ENCODE measurements around the gene ANKHD1. TPM values are rescaled to one million over a fixed set of nuclear protein-coding genes. Genes with fewer than 3 reads are reported as not detected.

Gene ANKHD1
- total and polyA plus RNA-seq, 9 donors: 48.3 to 141 (median 110) TPM

DNA sequence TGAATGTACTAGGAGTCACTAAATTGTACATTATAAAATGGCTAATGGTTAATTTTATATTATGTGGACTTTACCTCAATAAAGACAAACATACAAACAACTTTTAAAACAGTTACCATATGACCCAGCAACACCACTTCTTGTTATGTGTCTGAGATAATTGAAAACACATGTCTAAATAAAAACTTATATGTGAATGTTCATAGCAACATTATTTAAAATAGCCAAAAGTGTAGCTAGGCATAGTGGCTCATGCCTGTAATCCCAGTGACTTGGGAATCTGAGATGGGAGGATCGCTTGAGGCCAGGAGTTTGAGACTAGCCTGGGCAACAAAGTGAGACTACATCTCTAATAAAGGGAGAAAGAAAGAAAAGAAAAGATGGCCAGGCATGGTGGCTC lies 185.9 kb downstream of the ANKHD1 start:
- no peak for DNase-seq
- Histone ChIP-seq H3K27ac (no peak overlapping the region), H3K4me3 (no peak overlapping the region), H3K27me3 (no peaks in the 10 kb centered on the region), H3K4me1 (ENCODE audit: insufficient read depth) (peaks cover 3% of the 10 kb centered on the region), H3K36me3 (no peaks in the 10 kb centered on the region), H3K9me3 (no peaks in the 10 kb centered on the region)
- WGBS, 3 donors: 89 to 96% (median 94%) methylated on average over 1 of the region's 1 CpG
- intact Hi-C loops (cut with DNase I): no loop called here
- TF ChIP-seq, protein P1, sequence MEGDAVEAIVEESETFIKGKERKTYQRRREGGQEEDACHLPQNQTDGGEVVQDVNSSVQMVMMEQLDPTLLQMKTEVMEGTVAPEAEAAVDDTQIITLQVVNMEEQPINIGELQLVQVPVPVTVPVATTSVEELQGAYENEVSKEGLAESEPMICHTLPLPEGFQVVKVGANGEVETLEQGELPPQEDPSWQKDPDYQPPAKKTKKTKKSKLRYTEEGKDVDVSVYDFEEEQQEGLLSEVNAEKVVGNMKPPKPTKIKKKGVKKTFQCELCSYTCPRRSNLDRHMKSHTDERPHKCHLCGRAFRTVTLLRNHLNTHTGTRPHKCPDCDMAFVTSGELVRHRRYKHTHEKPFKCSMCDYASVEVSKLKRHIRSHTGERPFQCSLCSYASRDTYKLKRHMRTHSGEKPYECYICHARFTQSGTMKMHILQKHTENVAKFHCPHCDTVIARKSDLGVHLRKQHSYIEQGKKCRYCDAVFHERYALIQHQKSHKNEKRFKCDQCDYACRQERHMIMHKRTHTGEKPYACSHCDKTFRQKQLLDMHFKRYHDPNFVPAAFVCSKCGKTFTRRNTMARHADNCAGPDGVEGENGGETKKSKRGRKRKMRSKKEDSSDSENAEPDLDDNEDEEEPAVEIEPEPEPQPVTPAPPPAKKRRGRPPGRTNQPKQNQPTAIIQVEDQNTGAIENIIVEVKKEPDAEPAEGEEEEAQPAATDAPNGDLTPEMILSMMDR (IDR thresholded peaks at IDR 0.05): no peak
- no peak for TF ChIP-seq POLR2A (IDR thresholded peaks at IDR 0.05)
- no peak for TF ChIP-seq EP300 (IDR thresholded peaks at IDR 0.05)

DNA sequence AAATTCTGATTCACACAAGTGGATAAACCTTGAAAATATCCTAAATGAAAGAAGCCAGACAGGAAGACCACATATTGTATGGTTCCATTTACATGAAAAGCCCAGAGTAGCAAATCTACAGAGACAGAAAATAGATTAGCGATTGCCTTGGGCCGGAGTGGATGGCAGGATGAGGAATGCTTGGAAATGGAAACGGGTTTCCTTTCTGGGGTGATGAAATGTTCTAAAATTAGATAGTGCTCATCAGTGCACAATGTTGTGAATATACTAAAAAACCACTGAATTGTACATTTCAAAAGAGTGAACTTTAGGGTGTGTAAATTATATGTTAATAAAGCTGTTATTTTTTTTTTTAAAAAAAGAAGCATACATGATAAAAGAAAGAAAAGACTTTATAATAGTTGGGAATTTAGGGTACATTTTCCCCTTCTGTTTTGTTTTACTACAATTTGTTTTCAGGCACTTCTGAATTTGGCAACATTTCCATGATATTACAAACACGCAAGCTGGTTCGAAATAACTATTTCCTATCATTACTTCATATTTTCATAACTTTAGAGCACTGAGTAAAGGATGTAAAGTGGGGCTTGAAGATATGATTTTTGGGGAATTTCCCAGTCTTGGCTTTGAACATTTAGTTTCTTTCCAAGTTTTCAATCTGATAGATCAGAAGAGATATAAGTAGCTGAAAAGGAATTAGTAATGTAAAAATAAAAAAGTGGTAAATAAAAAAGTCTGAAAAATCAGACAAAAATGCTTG lies 186.9 kb downstream of the ANKHD1 start:
- H3K9me3 ChIP-seq: no peaks in the 10 kb centered on the region
- H3K4me1 ChIP-seq (ENCODE audit: insufficient read depth): peaks cover 3% of the 10 kb centered on the region
- peak overlapping the region in 1 of 2 donors; percentile 26 for H3K27ac ChIP-seq
- intact Hi-C loops (cut with DNase I): no loop called here
- no peaks in the 10 kb centered on the region for H3K27me3 ChIP-seq
- H3K4me3 ChIP-seq: no peak overlapping the region
- WGBS, 3 donors: 13 to 36% (median 16%) methylated on average over 5 of the region's 5 CpGs
- H3K36me3 ChIP-seq: no peaks in the 10 kb centered on the region
- TF ChIP-seq POLR2A (IDR thresholded peaks at IDR 0.05): no peak
- TF ChIP-seq, protein P1 (IDR thresholded peaks at IDR 0.05): no peak
- TF ChIP-seq EP300 (IDR thresholded peaks at IDR 0.05): no peak
- DNase-seq: no peak

Small RNA genes within 50 kb of the gene (microRNA-seq; reads per million reads assigned to microRNA genes)
- gene MIR6831: 0 reads per million in 3 donors

Small RNA genes within 50 kb of the gene (small RNA-seq; reads per million reads assigned to genes)
- gene RF00279 (not detected), gene RF00443 (not detected), gene RNU4-14P (not detected)

Other genes with a start within 250 kb of the ANKHD1 start
- 100 to 1,000 TPM in 1 of 7 donors, 10 to 100 TPM in 6; 24.6 to 143 (median 40.6) TPM for gene CYSTM1, start 226.6 kb upstream of the ANKHD1 start, total RNA-seq
- 10 to 100 TPM; 34.1 to 35.4 TPM for gene CYSTM1, start 226.6 kb upstream of the ANKHD1 start, polyA plus RNA-seq
- gene PFDN1, start 98.7 kb upstream of the ANKHD1 start, total RNA-seq: 10 to 100 TPM; 27.4 to 65.7 (median 35.2) TPM
- gene PFDN1, start 98.7 kb upstream of the ANKHD1 start, polyA plus RNA-seq: 100 to 1,000 TPM in 1 of 2 donors, 10 to 100 TPM in 1; 61.3 to 113 TPM
- 10 to 100 TPM in 1 of 7 donors, 1 to 10 TPM in 6; 1.5 to 14.5 (median 5.6) TPM for gene HBEGF, start 55.2 kb upstream of the ANKHD1 start, total RNA-seq
- gene HBEGF, start 55.2 kb upstream of the ANKHD1 start, polyA plus RNA-seq: 10 to 100 TPM in 1 of 2 donors, 1 to 10 TPM in 1; 3.4 to 10.8 TPM
- gene SLC4A9, start 41.6 kb upstream of the ANKHD1 start, total RNA-seq: under 1 TPM in 1 of 7 donors, not detected in 6; 0.13 TPM
- gene SLC4A9, start 41.6 kb upstream of the ANKHD1 start, polyA plus RNA-seq: not detected
- 10 to 100 TPM in 6 of 7 donors, 1 to 10 TPM in 1; 8.6 to 23.6 (median 17.8) TPM for gene EIF4EBP3, start 145.8 kb downstream of the ANKHD1 start, total RNA-seq
- 10 to 100 TPM; 16.0 to 30.2 TPM for gene EIF4EBP3, start 145.8 kb downstream of the ANKHD1 start, polyA plus RNA-seq
- gene SRA1, start 155.6 kb downstream of the ANKHD1 start, total RNA-seq: 10 to 100 TPM; 11.7 to 34.4 (median 20.1) TPM
- gene SRA1, start 155.6 kb downstream of the ANKHD1 start, polyA plus RNA-seq: 10 to 100 TPM; 16.9 to 33.2 TPM
- 10 to 100 TPM; 33.0 to 47.6 (median 39.5) TPM for gene APBB3, start 162.8 kb downstream of the ANKHD1 start, total RNA-seq
- 10 to 100 TPM; 13.1 to 36.1 TPM for gene APBB3, start 162.8 kb downstream of the ANKHD1 start, polyA plus RNA-seq
- 10 to 100 TPM; 22.3 to 65.7 (median 47.1) TPM for gene SLC35A4, start 163.0 kb downstream of the ANKHD1 start, total RNA-seq
- gene SLC35A4, start 163.0 kb downstream of the ANKHD1 start, polyA plus RNA-seq: 10 to 100 TPM; 27.1 to 80.2 TPM
- 10 to 100 TPM; 26.5 to 96.0 (median 48.6) TPM for gene CD14, start 231.3 kb downstream of the ANKHD1 start, total RNA-seq
- gene CD14, start 231.3 kb downstream of the ANKHD1 start, polyA plus RNA-seq: 10 to 100 TPM in 1 of 2 donors, 1 to 10 TPM in 1; 8.7 to 37.7 TPM
- 10 to 100 TPM; 12.2 to 62.8 (median 14.9) TPM for gene TMCO6, start 237.6 kb downstream of the ANKHD1 start, total RNA-seq
- gene TMCO6, start 237.6 kb downstream of the ANKHD1 start, polyA plus RNA-seq: 10 to 100 TPM in 1 of 2 donors, 1 to 10 TPM in 1; 8.0 to 33.2 TPM
- 100 to 1,000 TPM in 1 of 7 donors, 10 to 100 TPM in 6; 44.6 to 107 (median 46.9) TPM for gene NDUFA2, start 245.8 kb downstream of the ANKHD1 start, total RNA-seq
- gene NDUFA2, start 245.8 kb downstream of the ANKHD1 start, polyA plus RNA-seq: 100 to 1,000 TPM in 1 of 2 donors, 10 to 100 TPM in 1; 42.6 to 123 TPM
- 100 to 1,000 TPM in 1 of 7 donors, 10 to 100 TPM in 6; 70.9 to 112 (median 78.0) TPM for gene IK, start 246.0 kb downstream of the ANKHD1 start, total RNA-seq
- gene IK, start 246.0 kb downstream of the ANKHD1 start, polyA plus RNA-seq: 100 to 1,000 TPM in 1 of 2 donors, 10 to 100 TPM in 1; 99.8 to 184 TPM

All from ovary (tissue), 9 donors.